NCI-H510A (cell line): ENCODE measurements around the gene LONRF2.

Experiments
- DNase-seq: peaks from one replicate; lab custom pipeline; 2025; lab: John Stamatoyannopoulos, UW

Gene LONRF2

DNA sequence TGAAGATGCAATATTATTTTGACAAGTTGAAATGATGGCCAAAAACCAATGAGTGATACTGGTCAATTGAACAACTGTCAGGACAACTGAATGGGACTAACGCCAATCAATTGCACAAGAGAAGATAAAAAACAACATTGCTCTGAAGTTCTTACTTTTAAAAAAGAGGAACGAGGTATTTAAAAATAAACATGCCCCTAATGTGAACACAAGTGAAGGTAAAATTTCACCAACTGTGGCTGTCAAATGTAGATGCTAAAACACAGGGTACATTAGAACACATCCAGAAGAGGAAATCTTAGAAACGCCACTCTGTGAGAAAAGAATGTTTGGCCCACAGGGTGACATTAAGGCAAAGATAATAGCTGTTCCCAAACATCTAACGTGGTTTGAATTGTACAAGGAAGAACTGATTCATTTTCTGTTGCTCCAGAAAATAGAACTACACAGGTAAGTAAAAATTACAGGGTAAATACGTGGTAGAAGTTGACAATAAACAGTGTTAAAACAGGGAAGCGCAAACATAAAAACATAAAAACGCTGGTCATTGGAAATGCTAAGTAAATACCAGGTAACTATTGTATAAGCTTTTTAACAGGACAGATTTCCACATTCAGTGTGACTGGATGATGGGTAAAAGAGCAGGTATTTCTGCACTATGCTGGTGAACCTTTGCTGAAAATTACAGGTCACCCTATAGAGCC lies 20.3 kb downstream of the LONRF2 start:
- DNase-seq, result no peak

DNA sequence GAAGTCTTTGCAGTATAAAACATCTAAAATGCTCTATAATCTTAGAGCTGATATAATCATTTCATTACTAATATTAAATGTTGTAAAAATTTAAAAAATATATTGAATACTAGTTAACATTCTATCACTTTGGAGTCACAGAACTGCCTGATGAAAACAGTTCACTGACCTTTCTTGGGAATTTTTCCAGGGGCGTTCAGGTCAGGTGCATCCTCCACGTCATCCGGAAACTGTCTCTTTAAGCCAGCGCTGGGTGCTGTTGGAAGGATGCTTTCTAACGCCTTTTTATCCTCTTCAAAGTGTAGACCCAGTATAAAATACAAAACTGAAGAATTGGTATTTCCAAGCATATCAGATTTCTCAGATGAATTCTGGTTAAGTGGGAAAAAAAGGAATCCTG lies 22.8 kb downstream of the LONRF2 start:
- no peak for DNase-seq

DNA sequence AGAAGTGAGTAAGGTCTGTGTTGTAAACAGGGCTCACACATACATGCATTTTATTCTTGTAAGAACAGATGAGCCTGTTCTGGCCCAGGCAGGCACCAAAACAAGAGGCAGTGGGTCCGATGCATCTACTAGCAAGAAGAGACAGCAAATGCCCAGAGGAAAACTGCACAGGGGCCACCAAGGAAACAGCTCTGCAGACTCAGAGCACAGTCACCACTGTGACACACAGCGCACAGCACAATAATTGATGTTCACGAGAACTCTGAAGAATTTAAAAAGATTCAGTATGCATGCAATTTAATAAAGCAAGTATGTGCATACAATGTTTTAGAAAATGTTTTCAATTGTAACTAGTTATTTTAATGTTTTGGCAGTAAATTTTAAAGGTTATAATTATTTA lies 24.8 kb downstream of the LONRF2 start:
- DNase-seq, result no peak

DNA sequence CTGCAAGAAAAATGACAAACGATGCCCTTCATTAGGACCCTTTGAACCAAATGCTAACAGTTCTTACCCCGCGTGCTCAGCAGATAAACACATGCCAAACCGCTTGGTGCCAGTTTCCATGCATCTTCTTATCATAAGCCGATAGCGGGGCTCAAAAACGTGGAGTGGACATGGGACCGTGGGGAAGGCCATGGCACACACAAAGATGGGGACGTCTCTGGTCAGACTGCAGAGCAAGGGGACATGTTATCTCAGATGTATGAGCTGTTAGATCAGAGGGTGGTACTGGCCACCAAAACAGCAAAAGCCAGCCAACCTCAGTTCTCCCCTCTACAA lies 28.2 kb downstream of the LONRF2 start:
- DNase-seq, result no peak

DNA sequence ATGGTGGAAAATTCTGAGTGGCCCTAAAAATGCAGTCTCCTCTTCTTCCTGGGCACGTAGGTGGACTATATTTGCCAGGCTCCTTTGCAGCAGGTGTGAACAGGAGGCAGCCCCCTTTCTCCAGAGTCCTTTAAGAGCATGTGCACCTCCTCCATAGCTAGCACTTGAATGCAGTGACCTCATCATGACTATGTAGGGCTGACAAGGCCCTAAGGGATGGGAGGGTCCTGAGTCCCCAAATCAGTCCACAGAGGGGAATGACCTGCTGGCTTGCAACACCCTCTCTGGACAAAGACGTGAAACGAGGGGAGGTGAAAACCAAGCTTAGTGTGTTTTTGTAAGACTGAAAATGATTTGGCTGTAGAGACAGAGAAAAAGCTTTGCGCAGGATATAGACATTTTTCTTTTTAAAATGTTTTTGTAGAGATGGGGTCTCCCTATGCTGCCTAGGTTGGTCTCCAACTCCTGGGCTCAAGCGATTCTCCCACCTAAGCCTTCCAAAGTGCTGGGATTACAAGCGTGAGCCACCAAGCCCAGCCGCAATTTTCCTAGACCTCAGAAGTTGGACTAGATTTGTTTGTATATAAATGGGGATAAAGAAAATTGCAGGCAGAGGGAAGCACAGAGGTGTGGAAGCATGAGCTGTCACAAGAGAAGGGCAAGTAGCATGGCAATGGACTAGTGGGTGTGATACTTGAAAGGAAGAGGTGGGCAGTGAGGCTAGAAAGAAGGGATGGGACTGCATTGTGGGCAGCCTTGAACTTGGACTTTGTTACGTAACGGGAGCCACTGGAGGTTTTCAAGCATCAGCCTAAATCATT lies 28.8 kb downstream of the LONRF2 start:
- DNase-seq, result no peak

DNA sequence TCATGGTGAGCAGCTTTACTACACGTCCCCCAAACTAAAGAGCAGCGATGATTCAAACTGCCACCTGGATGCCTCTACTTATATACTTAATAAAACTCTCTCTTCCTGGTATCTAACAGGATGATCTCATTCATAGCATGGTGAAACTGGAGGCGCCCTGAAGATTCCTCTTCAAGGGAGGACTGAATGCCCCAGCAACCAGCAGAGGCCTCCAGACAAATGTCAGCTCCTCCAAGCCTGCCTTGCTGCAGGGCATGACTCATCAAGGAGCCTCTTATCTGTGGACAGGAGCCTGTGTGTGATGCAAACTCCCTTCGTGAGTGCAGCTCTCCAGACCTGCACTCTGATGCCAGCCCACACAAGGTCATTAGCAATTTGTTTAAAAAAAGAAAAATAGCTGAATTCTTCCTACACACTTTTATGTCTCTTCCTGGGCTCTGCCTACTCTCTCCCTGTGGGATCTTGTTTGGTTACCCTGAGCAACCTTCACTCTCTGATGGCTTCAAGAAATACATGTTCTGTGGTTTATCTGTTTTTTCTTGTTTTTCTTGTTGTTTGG lies 30.2 kb downstream of the LONRF2 start:
- no peak for DNase-seq

DNA sequence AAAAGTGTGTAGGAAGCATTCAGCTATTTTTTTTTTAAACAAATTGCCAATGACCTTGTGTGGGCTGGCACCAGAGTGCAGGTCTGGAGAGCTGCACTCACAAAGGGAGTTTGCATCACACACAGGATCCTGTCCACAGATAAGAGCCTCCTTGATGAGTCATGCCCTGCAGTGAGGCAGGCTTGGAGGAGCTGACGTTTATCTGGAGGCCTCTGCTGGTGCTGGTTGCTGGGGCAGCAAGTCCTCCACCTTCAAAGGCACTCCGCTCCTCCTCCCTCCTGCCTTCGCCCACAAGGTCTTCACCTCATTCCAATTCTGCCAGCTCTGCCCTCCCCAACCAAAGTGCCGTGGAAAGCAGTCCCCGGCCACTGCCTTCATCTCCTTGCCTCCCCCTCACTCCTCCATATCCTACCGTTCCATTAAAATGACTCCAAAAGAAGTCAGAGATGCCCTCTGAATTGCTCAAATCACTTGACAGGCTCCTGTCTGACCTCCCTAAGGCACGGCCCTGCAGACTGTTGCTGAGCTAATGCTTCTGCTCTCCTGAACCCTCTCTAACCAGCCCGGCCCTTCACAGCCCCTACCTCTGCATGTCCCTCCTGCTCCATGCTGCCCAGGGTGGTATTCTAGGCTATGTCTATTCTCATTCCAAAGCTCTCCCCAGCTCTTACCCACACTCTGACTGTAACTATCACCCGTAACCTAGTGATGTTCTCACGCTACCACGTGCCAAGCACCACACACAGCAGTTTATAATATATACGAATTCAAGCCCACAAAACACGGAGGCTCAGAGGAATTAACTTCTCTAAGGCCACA lies 30.9 kb downstream of the LONRF2 start:
- DNase-seq, result peak; percentile 40

DNA sequence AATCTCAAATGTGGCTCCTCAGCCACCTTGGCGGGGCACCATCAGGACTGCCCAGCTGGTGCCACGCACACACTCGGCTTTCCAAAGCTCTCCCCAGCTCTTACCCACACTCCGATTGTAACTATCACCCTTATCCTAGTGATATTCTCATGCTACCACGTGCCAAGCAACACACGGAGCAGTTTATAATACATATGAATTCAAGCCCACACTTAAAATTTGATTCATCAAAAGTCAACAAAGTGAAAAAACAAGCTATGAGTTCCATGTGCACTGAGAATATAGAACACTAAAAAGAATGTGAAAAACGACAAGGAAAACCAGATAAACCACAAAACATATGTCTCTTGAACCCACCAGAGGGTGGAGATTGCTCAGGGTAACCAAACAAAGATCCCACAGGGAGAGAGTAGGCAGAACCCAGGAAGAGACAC lies 31.6 kb downstream of the LONRF2 start:
- DNase-seq, result no peak

DNA sequence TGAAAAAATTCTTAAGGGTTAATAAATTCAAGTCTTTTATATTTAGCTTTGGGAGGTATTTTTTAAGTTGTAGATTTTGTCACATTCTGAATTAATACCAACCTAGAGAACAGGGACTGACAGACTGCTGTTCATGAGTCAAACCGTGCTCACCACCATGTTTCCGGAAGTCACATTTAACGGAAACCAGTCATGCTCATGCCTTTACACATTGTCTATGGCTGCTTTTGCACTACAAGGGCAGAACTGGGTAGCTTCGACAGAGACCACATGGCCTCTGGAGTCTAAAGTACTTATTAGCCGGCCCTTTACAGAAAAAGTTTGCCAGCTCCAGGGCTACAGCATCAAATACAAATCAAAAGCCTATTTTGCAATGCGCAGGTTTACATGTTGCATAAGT lies 33.3 kb downstream of the LONRF2 start:
- no peak for DNase-seq

DNA sequence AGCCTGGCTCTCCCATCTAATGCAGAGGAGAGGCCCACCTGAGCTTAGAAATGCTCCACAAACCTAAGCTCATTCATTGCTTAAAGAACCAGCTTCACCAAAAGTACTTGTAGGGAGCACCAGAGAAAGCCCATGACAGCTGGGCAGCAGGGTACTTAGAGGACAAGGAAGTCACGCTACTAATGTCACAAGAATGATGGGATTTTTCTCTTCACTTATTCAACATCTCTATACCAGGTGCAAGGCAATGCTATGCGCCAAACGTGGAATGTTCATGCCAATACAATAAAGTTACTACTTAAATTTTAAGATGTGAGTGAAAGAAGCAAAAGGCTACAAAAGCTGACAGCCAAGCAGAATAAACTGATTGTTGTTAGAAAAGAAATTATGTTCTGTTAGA lies 36.0 kb downstream of the LONRF2 start:
- no peak for DNase-seq

DNA sequence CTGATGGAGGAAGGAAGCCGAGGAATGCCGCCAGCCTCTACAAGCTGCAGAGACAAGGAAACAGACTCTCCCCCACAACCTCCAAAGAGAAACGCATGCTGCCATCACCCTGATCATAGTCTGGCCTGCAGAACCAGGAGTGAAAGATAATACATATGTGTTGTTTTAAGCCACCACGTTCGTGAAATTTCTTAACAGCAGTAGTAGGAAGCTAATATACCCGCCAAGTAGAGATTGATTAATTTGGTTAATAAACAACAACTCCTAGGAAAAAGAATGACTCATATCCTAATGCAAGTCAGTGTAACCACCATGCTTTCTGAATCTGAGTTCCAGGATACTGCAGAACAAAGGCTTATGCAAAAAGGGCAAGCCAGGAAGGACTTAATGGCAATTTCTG lies 36.6 kb downstream of the LONRF2 start:
- DNase-seq, result no peak

DNA sequence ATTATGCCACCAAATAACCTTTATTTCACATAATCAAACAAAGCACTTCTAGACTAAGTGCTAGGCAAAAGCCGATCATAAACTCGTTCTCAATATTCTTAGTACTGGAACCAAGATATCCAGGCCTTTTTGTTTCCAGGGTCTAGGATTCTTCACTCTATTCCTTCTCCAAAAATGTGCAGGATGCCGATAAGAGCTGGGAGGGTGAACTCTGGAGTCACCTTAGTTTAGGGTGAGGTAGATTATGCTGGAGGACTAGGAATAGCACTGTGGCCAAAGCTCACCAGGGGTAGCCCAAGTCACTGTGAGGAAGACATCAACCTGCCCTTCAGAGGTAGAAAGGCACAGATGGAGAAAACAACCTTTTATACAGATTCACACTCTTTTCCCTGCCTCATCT lies 37.3 kb downstream of the LONRF2 start:
- DNase-seq, result no peak

DNA sequence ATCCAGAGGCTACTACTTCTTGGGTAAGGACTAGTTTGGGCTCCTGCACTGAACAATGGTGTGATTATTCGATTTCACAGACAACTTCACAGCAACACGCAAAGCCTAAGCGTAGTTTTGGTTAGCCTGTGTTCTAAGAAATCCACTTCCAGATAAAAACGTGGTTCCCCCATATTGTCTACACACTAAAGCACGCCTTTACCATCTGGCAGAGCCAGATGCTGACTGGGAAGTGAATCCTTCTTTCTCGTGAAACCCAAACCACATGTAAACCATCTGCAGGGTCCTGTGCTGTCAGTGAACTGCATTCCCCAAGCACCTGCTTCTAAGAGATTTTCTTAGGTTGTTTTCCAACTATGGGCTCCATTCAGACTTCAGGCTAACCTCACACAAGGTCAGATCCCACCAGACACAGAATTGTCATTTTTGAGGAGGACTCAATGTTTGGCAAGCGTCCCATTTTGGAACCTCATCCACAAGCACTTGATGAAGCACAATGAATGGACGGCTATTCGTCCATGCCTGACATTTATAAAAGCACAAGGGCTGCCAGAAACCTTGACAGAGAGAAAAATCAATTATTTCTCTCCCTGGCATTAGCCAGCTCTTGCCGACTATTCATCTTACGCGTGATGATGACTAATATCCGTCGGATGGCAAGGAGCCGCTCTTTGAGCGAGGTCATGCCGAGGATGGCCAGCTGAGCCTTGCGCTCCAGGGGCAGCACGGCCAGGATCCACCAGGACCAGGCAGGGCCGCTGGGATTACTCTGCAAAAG lies 38.4 kb downstream of the LONRF2 start:
- DNase-seq, result no peak

DNA sequence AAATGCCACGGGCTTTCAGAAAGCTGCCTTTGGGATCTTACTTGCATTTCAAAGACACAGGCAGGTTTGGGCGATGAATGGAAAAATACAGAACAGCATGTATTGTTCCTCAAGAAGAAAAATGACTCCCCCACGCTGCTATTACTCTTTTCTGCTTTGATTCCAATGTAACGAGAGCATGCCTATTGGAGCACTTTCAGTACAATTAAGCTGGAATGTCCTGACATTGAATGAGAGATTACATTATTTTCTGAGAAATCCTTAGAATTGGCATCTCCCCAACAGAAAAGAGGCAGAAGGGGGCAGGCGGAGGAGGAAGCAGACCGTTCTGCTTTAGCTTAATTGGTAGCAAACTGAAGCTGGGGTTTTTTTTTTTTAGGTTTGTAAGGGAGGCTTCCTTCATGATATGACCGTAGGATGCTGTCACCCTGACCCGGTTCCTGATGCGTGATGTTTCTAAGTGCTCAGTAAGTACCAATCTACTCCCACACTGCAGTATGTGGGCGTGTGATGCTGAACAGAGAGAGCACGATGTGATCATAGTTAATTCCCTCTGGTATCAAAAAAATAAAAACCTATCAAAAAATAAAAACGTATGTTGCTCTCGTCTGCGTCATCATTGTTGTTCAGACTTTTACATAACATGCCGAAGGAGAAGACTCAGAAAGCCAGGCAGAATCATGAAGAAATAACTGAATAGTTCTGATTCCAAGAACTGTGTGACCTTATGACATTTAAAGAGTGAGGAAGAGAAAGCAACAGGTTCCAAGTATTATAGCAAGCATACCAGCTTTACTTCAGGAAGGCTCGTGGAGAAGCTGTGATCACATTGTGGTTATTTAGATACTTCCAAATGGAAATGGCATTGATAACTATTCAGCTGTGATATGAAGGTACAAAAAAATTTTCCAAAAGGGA lies 40.5 kb downstream of the LONRF2 start:
- DNase-seq, result no peak

DNA sequence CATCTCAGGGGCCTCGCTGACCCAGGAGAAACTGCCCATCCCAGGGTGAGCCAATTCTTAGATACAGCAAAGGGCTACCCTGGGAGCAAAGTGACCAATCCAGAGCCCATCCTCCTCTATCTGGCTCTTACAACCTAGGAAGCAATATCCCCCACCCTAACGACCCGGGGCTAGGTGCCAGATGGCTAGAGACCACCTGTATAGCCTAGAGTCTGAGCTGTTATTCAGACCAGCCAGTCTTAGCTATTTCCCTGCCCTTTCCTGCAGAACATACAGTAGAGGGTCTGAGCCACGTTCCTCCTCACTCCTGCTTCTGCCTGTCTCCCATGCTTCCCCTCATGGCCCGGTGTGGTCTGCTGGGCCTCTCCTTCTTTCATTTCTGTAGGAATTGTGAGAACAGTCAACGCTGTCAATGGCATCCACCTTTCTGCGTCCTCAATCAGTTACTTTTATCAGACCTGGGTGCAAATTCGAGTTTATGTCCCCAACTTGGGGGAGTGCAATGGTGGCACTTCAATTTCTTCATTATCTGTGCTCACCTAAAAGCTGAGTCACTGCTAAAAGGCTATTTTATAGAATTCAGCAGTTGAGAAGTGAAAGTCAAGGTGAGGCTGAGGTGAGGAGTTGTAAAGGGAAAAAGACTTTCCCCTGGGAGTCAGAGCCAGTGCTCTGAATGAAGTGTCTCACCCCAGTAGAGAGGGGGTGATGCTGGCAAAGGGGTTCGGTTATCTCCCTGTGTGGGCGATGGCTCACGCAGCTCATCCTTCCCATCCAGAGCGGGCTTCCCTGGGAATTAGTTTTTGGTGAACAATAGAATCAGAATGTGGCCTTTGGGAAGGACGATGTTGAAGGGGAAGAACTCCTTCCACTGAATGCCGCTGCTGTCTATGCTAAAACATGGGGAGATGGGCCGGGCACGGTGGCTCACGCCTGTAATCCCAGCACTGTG lies 42.4 kb downstream of the LONRF2 start:
- DNase-seq, result no peak

DNA sequence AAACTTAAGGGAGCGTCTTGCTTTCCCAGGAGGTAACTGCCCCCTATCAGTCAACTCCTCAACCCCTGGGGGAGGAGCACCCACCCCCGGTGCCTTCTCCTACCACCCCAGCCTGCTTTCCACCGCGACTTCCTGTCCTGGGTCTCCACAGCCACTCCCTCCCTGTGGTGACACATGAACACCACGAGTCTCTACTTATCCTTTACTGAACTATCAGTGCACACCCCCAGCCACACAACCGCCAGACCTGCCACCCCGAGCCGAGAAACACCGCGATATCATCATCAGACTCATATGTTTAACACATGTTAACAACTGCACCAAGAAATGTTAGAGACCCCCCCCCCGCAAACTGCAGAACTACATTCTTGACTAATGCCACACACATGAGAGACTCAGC lies 43.3 kb downstream of the LONRF2 start:
- DNase-seq, result no peak

DNA sequence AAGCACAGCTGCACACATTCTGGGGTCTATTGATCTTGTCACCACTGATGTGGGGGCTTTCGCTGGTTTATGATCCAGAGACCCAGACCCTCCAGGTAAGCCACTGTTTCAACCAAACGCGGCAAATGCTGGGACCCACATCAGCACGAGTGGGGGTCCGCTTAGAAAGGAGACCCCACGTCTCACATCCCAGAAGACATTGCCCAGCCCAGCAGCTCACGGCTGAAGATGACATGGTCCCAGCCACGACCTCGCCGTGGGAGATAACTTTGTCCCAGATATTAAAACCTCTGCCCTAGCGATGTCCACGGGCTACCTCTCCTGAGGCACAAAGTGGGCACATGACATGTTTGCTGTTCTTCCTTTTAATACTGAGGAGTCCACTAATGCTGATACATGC lies 43.8 kb downstream of the LONRF2 start:
- DNase-seq, result no peak

DNA sequence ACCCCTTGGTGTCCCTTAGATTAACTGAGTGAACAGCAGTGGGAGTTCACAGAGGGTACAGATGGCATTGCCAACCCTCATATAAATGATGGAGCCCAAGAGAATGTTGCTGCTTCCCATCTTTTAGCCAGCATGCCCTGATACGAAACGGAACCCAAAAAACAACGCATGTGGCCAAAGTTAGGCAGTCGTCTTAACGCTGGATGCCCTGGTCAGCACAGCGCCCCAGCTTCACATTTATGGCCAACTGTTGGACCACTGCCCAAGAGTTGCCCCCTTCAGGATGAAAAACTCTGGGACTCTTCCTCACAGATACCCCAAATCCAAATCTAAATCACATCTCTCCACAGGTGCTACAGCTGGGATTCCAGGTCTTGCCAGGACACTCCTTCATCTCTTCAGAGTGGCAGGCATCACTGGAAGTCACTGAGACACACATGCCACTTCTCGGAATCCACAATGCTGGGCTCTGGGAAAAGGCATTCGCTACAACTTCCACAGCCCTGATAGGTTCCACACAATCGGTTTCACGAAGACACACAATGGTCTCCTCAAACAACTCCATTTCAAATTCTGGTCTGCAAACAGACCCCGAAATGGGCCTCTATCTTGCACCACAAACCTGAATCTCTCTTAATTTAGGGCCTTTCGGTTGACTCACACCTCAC lies 44.6 kb downstream of the LONRF2 start:
- no peak for DNase-seq

DNA sequence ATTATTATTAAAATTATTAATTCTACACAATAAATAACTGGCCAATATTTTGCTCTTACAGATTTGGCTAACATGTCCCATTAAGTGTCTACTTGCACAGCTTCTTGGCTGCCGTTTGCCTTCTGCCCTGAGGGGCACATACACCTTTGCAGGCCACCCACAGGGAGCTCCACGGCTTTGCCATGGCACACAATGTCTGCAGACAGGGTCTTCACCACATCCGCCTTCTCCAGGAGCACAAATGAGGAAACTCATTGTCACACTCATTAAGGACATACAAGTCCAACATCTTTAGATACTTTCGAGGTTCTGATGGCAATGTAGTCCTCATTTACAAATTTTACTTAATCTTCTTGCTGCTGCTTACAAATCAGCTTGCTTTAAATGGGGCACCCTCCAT lies 45.6 kb downstream of the LONRF2 start:
- DNase-seq, result no peak
